ENCODE data around the gene AEBP2.

DNA sequence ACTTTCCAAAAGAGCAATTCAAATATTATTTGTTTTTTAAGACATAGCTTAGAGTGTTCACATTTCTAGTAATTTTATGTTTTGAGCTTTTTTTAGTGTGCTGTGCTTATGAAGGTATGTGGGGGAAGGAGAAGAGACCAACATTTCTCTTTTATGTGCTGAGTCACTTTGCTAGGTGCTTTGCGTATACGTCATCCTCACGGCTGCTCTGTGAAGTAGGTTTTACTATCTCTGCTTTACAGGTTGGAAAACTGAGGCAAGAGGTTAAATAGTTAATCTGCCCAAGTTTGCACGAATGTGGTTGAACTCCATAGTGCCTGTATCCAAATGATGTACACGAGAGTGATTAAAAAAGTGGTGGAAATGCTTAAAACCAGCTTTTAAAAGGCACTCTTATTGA, 75.9 kb downstream of the AEBP2 start:
- TF ChIP-seq POLR2A (IDR thresholded peaks at IDR 0.05; ENCODE audit: low read length) = no peak
- no peak for TF ChIP-seq GATA1 (IDR thresholded peaks at IDR 0.05; ENCODE audit: low read depth, low read length)
